ENCODE data around the gene RAP1GAP2. TPM values are rescaled to one million over a fixed set of nuclear protein-coding genes. Genes with fewer than 3 reads are reported as not detected.

Gene RAP1GAP2
- total RNA-seq, 1 donor from 2014 or later = 17.0 TPM

GRCh38 chr17:2830678-2831077 is 34.4 kb downstream of the RAP1GAP2 start:
- no peak for DNase-seq
- ATAC-seq = no peak
- TF ChIP-seq CTCF (IDR thresholded peaks at IDR 0.05) = no peak
- Histone ChIP-seq H3K9me3 (no peaks in the 10 kb centered on the region), H3K4me3 (no peak overlapping the region), H3K36me3 (no peaks in the 10 kb centered on the region), H3K4me1 (peaks cover 3% of the 10 kb centered on the region), H3K27ac (no peak overlapping the region), H3K27me3 (ENCODE audit: low read depth) (no peaks in the 10 kb centered on the region)
- intact Hi-C loops (cut with DNase I) = no loop called here

GRCh38 chr17:2835780-2836179 is 39.5 kb downstream of the RAP1GAP2 start:
- intact Hi-C loops (cut with DNase I) = no loop called here

GRCh38 chr17:2837147-2837561 is 40.9 kb downstream of the RAP1GAP2 start:
- Histone ChIP-seq H3K4me3 (no peak overlapping the region), H3K9me3 (no peaks in the 10 kb centered on the region), H3K27ac (no peak overlapping the region), H3K4me1 (no peaks in the 10 kb centered on the region), H3K36me3 (no peaks in the 10 kb centered on the region), H3K27me3 (ENCODE audit: low read depth) (no peaks in the 10 kb centered on the region)
- no peak for TF ChIP-seq CTCF (IDR thresholded peaks at IDR 0.05)
- no peak for ATAC-seq
- intact Hi-C loops (cut with DNase I) = no loop called here
- DNase-seq = no peak

More at GRCh38 chr17:2835780-2836179, 39.5 kb downstream of the RAP1GAP2 start:
- H3K27me3 ChIP-seq (ENCODE audit: low read depth) = no peaks in the 10 kb centered on the region
- no peak overlapping the region for H3K4me3 ChIP-seq
- no peak for TF ChIP-seq CTCF (IDR thresholded peaks at IDR 0.05)
- H3K27ac ChIP-seq = no peak overlapping the region
- no peak for ATAC-seq
- no peak for DNase-seq
- no peaks in the 10 kb centered on the region for H3K9me3 ChIP-seq
- H3K36me3 ChIP-seq = no peaks in the 10 kb centered on the region
- no peaks in the 10 kb centered on the region for H3K4me1 ChIP-seq

- Histone ChIP-seq H3K27me3 (ENCODE audit: low read depth) (no peaks in the 10 kb centered on the region), H3K4me1 (no peaks in the 10 kb centered on the region), H3K27ac (no peak overlapping the region), H3K36me3 (no peaks in the 10 kb centered on the region), H3K9me3 (no peaks in the 10 kb centered on the region), H3K4me3 (no peak overlapping the region)
- no peak for DNase-seq
- ATAC-seq = no peak
- TF ChIP-seq CTCF (IDR thresholded peaks at IDR 0.05) = no peak
- intact Hi-C loops (cut with DNase I) = no loop called here
Measured at GRCh38 chr17:2841606-2842005, 45.4 kb downstream of the RAP1GAP2 start.

GRCh38 chr17:2842464-2842863 is 46.2 kb downstream of the RAP1GAP2 start:
- no peak overlapping the region for H3K4me3 ChIP-seq
- H3K27ac ChIP-seq = no peak overlapping the region
- no peak for ATAC-seq
- no peak for TF ChIP-seq CTCF (IDR thresholded peaks at IDR 0.05)
- intact Hi-C loops (cut with DNase I) = no loop called here
- no peaks in the 10 kb centered on the region for H3K36me3 ChIP-seq
- no peak for DNase-seq
- no peaks in the 10 kb centered on the region for H3K4me1 ChIP-seq
- H3K9me3 ChIP-seq = no peaks in the 10 kb centered on the region
- no peaks in the 10 kb centered on the region for H3K27me3 ChIP-seq (ENCODE audit: low read depth)

- Histone ChIP-seq H3K9me3 (no peaks in the 10 kb centered on the region), H3K36me3 (no peaks in the 10 kb centered on the region), H3K27me3 (ENCODE audit: low read depth) (no peaks in the 10 kb centered on the region), H3K4me1 (peaks cover 6% of the 10 kb centered on the region), H3K4me3 (no peak overlapping the region), H3K27ac (no peak overlapping the region)
- TF ChIP-seq CTCF (IDR thresholded peaks at IDR 0.05) = no peak
- ATAC-seq (no peak), DNase-seq (no peak)
- intact Hi-C loops (cut with DNase I) = no loop called here
Measured at GRCh38 chr17:2844416-2844815, 48.2 kb downstream of the RAP1GAP2 start.

Data from lower lobe of right lung (tissue), 2 donors.